ENCODE measurements around the gene MAGEA8. TPM values are rescaled to one million over a fixed set of nuclear protein-coding genes. Genes with fewer than 3 reads are reported as not detected.
"Not testable (repeated sequence)": the region's sequence is repeated elsewhere in the genome, so short reads cannot be mapped to it uniquely, and the experiment has no call there.

MAGEA8 gene, protein sequence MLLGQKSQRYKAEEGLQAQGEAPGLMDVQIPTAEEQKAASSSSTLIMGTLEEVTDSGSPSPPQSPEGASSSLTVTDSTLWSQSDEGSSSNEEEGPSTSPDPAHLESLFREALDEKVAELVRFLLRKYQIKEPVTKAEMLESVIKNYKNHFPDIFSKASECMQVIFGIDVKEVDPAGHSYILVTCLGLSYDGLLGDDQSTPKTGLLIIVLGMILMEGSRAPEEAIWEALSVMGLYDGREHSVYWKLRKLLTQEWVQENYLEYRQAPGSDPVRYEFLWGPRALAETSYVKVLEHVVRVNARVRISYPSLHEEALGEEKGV
- total RNA-seq (2014; rRNA removed; shearing (Covaris generic)), result not detected in 2 replicates

DNA sequence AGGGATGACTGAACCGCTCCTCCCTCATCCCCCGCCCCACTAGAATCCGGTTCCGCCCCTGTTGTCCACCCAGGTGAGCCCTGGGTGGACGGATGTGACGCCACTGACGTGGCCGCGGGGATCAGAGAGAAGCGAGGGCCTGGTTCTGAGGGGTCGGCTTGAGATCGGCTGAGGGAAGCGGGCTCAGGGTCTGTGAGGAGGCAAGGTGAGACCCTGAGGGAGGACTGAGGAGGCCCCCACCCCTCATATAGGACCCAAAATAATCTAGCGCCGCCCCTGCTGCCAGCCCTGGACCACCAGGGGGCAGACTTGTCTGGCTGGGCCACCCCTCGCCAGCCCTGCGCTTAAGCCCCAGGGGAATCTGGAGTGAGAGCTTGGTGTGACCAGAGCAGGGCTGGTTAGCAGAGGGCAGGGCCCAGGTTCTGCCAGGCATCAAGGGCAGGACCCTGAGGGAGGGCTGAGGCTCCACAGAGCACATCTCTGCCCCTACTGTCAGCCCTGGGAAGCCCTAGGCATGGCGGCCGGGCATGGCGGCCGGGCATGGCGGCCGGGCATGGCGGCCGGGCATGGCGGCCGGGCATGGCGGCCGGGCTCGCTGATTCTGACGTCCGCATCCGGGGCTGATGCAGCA is at the start of gene MAGEA8:
TSS of gene MAGEA8 (plus strand) at position 103 of the 631 bp plus-strand sequence. CDS start 3,090 bp downstream, outside the sequence.
- DNase-seq (ENCODE audit: low spot score), result no peak

GRCh38 chrX:149831473-149831872 is 49.5 kb upstream of the MAGEA8 start:
- DNase-seq (ENCODE audit: low spot score), result no peak

DNA sequence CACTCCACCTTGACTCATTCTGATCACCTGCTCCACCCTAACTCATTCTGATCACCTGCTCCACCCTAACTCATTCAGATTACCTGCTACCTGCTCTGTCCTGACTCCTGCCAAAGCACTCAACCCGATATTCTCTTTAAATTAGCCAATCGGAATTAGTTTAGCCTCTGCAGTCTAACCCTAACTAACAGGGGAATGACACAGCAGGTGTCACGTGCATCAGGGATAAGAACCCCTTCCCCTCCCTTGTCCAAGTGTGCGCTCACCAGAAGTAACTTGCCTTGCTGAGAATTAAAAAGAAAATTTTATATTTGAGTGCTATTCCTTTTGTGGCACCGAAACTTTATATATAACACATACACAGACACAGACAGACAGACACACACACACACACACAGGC is 44.3 kb upstream of the MAGEA8 start:
- not testable (repeated sequence) for DNase-seq (ENCODE audit: low spot score)

DNA sequence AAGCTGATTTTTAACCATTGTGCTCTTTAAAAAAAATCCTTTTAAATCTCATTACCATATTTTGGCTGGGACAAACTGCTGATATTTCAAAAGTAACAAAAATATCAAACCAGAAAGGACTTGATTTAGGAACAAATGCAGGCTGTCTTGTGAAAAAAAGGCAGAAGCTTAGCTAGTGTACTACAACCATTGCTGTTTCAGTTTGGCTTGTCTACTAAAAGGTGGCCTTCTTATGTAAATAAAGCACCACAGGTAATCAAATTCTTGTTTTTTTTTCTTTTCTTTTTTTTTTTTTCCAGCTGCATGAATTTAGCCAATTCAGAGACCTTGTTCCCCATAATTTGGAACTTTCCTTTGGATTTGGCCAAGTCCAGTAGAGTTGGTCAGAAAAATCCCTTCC is 43.8 kb upstream of the MAGEA8 start:
- no peak for DNase-seq (ENCODE audit: low spot score)

- DNase-seq (ENCODE audit: low spot score), result no peak
Measured at GRCh38 chrX:149837639-149838038, 43.3 kb upstream of the MAGEA8 start.

DNA sequence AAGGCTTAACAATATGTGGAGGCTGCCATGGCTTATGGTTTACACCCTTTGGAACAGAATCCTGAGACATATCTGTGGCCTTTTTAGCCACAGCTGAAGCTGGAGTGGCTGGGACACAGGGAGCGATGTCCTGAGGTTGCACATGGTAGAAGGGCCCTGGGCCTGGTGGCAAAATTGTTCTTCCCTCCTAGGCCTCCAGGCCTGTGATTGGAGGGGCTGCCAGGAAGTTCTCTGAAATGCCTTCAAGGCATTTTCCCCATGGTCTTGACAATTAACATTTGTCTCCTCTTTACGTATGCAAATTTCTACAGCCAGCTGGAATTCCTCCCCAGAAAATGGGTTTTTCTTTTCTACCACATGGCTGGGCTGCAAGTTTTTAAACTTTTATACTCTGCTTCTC is 39.1 kb upstream of the MAGEA8 start:
- DNase-seq (ENCODE audit: low spot score), result no peak

- no peak for DNase-seq (ENCODE audit: low spot score)
Measured at GRCh38 chrX:149845385-149845784, 35.6 kb upstream of the MAGEA8 start.

DNA sequence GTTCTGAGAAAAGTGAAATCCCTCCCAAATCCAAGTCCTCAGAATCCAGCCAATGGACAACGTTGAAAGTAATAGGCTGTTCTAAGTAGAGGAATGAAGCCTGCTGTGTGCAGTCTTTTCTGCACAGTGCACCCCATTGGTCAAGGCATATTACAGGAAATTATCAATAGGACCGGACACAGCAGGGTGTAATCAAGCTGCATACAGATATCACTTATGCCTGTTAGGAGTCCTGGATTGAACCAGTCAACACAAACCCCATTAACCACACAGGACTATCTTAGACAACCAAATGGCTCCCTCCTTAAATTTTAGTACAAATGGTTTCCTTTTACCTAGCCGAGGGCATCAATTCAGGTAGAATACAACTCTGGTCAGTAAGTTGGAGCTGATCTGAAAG is 34.2 kb upstream of the MAGEA8 start:
- no peak for DNase-seq (ENCODE audit: low spot score)

- no peak for DNase-seq (ENCODE audit: low spot score)
Measured at GRCh38 chrX:149848855-149849254, 32.1 kb upstream of the MAGEA8 start.

DNA sequence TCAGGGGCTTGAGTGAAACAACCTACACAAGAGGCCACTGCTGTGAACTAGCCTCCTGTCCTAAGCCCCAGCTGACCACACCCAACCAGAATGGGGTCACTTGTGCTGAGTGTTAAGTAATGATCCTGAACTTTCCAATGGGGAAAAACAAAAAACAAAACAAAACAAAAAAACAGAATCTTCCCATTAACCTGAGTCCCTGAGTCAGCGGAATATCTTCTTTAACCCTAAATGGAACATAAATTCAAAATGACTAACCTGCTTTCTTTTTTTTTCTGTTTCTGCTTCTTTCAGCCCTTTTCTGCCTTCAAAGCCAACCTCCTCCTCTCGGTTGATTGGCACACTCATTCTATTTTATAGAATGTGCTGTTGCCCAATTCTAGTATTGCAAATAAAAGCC is 31.2 kb upstream of the MAGEA8 start:
- DNase-seq (ENCODE audit: low spot score), result no peak

DNA sequence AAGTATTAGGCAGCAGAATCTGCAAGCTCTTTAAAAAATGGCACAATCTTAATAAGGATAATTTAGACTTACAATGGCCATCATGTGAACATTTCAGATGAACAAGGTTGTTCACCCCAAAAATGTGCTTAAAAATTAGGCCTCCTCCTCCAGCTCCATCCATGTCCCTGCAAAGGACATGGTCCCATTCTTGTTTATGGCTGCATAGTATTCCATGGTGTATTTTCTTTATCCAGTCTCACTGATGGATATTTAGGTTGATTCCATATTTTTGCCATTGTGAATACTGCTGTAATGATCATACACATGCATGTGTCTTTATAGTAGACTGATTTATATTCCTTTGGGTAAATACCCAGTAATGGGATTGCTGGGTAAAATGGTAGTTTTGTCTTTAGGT is 29.1 kb upstream of the MAGEA8 start:
- no peak for DNase-seq (ENCODE audit: low spot score)

- no peak for DNase-seq (ENCODE audit: low spot score)
Measured at GRCh38 chrX:149853925-149854324, 27.1 kb upstream of the MAGEA8 start.

- no peak for DNase-seq (ENCODE audit: low spot score)
Measured at GRCh38 chrX:149858592-149858991, 22.4 kb upstream of the MAGEA8 start.

DNA sequence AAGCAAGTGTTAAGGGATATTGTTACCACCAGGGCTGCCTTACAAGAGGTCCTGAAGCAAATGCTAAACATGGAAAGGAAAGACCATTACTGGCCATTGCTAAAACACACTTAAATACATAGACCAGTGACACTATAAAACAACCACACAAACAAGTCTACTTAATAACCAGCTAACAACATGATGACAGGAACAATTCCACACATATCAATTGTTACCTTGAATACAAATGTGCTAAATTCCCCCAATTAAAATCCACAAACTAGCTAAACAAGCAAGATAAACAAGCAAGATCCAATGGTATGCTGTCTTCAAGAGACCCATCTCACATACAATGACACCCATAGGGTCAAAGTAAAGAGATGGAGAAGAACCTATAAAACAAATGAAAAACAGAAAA is 20.5 kb upstream of the MAGEA8 start:
- no peak for DNase-seq (ENCODE audit: low spot score)

GRCh38 chrX:149865390-149865789 is 15.6 kb upstream of the MAGEA8 start:
- DNase-seq (ENCODE audit: low spot score), result no peak

- DNase-seq (ENCODE audit: low spot score), result no peak
Measured at GRCh38 chrX:149867488-149867887, 13.5 kb upstream of the MAGEA8 start.

DNA sequence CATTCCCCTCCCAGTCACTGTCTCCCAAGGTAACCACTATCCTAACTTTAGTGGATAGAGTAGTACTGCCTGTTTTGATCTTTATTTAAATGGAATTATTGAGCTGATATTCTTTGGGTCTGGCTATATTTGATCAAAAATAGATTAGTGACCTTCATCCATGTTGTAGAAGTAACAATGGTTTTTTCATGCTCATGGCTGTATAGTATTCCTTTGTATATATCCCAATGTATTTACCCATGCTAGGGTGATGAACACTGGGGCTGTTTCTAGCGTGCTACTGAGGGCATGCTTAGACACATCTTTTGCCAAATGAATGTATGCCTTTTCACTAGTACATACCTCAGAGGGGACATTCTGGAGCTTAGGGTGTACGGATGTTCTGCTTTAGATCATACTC is 10.1 kb upstream of the MAGEA8 start:
- no peak for DNase-seq (ENCODE audit: low spot score)

DNA sequence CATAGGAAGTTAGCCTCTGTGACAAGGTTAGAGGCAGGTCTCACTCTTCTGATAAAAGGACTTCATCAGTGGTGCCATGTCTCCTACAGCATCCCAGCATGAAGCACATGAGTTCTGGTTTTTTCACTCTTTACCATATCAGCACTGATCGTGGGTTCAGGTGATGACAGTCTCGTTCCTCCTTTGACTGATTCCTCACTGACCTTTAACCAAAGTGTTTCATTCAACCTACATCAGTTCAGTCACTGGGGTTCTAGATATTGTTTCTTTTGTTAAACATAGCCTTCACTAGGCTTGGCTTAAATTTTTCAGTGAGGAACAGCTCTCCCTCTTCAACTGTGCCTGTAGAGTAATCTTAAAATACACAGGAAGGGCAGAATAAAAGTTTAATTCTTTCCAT is 9.6 kb upstream of the MAGEA8 start:
- no peak for DNase-seq (ENCODE audit: low spot score)

GRCh38 chrX:149871940-149872339 is 9.0 kb upstream of the MAGEA8 start:
- DNase-seq (ENCODE audit: low spot score), result no peak

GRCh38 chrX:149877157-149877556 is 3.8 kb upstream of the MAGEA8 start:
- DNase-seq (ENCODE audit: low spot score), result no peak

DNA sequence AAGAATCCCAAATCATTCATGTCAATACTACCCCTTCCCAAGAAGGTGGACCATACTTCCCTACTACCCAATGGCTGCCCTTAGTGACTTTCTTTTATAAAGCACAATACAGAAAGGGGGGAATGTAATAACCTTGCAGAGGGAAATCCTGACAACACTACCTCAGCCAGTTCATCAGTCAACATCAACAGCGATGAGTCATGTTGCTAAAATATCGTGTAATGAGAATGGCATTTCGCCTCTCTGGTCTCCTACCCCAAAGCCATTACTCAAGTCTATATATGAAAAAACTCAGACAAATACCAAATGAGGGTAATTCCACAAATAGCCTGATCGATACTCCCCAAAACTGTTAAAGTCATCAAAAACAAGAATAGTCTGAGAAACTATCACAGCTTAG is 3.3 kb upstream of the MAGEA8 start:
- DNase-seq (ENCODE audit: low spot score), result no peak

GRCh38 chrX:149890828-149891227 is 9.8 kb downstream of the MAGEA8 start:
- not testable (repeated sequence) for DNase-seq (ENCODE audit: low spot score)

DNA sequence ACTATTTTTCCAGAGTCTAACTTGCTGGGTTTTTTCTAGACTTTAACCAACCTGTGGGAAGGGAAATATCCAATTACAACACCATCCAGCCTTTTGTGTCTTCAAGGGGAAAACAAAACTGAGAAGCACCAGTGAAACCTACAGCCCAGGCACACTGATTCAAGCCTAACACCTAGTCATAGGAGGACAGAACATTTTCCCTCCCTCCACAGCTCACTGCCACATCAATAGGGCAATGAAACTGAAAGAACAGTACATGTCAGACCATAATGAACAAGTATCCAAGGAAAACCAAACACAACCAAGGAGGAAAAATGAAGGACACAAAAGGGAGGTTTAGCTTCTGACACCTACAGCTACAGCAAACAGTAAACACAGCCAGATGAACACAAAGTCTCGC is 17.6 kb downstream of the MAGEA8 start:
- DNase-seq (ENCODE audit: low spot score), result no peak
